ENCODE measurements around the gene PRKCE. TPM values are rescaled to one million over a fixed set of nuclear protein-coding genes. Genes with fewer than 3 reads are reported as not detected.

The PRKCE gene
- total RNA-seq, 1 experiment from 2014 or later = 4.4 TPM

DNA sequence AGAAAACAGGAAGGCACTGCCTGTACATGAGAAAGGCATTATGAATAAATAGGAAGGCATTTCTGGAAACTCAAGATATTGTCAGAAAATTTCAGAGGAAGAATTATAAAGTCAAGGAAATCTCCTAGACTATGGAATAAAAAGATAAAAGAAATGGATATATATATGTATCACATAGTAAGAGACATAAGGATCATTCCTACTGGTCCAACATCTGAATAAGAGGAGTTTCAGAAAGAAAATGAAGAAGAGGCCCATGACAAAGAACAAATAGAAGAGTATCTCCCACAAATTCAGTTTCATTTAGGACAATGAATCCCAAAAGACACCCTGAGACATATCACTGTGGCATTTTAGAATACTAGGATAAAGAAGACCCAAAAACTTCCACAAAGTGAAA, 178.8 kb downstream of the PRKCE start:
- Histone ChIP-seq H3K4me3 (ENCODE audit: low read depth, low read length) (no peak overlapping the region), H3K9me3 (peaks cover 11% of the 10 kb centered on the region), H3K27me3 (replicated peaks; ENCODE audit: control insufficient read depth, insufficient read depth, low read length) (no peaks in the 10 kb centered on the region), H3K36me3 (ENCODE audit: control insufficient read depth, insufficient read depth, low read length) (no peaks in the 10 kb centered on the region), H3K4me1 (no peaks in the 10 kb centered on the region)
- H3K9me3 Mint-ChIP-seq (ENCODE audit: unreplicated experiment) = peaks cover 21% of the 10 kb centered on the region
- no TSS peak for BruUV-seq (replicated peaks)
- ChIA-PET CTCF (no interaction called here), POLR2A (interaction anchor here (0.5 kb wide), 1 partner anchor 818 kb away, joined by 4 read pairs; no protein-coding TSS in a partner anchor)
- DNase-seq = no peak
- peaks cover 4% of the 10 kb centered on the region for H3K27me3 Mint-ChIP-seq (ENCODE audit: insufficient read depth, unreplicated experiment)
- H3K27ac Mint-ChIP-seq (ENCODE audit: unreplicated experiment) = no peak overlapping the region
- H3K4me1 Mint-ChIP-seq (ENCODE audit: low read depth, unreplicated experiment) = peaks cover 7% of the 10 kb centered on the region
- no peak overlapping the region for H3K4me3 Mint-ChIP-seq (ENCODE audit: unreplicated experiment)
- TF ChIP-seq, protein P1, sequence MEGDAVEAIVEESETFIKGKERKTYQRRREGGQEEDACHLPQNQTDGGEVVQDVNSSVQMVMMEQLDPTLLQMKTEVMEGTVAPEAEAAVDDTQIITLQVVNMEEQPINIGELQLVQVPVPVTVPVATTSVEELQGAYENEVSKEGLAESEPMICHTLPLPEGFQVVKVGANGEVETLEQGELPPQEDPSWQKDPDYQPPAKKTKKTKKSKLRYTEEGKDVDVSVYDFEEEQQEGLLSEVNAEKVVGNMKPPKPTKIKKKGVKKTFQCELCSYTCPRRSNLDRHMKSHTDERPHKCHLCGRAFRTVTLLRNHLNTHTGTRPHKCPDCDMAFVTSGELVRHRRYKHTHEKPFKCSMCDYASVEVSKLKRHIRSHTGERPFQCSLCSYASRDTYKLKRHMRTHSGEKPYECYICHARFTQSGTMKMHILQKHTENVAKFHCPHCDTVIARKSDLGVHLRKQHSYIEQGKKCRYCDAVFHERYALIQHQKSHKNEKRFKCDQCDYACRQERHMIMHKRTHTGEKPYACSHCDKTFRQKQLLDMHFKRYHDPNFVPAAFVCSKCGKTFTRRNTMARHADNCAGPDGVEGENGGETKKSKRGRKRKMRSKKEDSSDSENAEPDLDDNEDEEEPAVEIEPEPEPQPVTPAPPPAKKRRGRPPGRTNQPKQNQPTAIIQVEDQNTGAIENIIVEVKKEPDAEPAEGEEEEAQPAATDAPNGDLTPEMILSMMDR (IDR thresholded peaks at IDR 0.05; ENCODE audit: insufficient read depth in 1 of 2, low read depth in 1 of 2, low read length in 1 of 2, severe bottlenecking in 1 of 2, unreplicated experiment in 1 of 2) = no peak
- intact Hi-C loops (cut with micrococcal nuclease; ENCODE audit: unreplicated experiment) = no loop called here
- no peaks in the 10 kb centered on the region for H3K36me3 Mint-ChIP-seq (ENCODE audit: insufficient read depth, unreplicated experiment)

DNA sequence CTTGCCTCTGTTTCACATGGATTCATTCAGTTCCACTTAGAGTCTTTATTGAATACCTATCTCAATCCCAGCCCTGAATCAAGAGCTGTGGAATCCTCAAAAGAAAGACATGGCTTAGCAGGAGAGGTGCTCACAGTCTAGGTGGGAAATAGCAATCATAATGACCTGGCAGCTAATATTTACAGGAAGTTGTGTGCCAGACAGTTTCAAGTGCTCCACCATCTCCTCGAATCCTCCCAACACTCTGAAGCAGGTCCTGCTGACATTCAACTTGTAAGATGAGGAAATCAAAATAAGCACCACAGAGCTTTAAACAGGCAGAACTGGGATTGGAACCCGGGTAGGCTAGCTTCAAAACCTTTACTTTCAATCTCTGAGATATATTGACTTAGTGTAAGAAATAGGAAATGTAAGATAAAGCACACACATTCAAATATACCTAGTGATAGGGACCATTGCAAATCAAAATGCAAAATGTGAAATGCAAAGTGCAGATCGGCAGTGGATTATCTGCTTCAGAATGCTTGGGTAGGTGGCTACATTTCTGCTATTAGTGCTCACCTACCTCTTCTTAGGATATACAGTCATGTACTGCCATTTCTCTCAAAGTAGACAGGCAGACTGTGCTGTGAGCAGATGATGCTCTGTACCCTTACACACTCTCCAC, 182.0 kb downstream of the PRKCE start:
- Histone ChIP-seq H3K4me3 (ENCODE audit: low read depth, low read length) (no peak overlapping the region), H3K36me3 (ENCODE audit: control insufficient read depth, insufficient read depth, low read length) (no peaks in the 10 kb centered on the region), H3K27me3 (replicated peaks; ENCODE audit: control insufficient read depth, insufficient read depth, low read length) (no peaks in the 10 kb centered on the region), H3K4me1 (no peaks in the 10 kb centered on the region), H3K9me3 (peaks cover 11% of the 10 kb centered on the region)
- no peak for DNase-seq
- TF ChIP-seq, protein P1 (IDR thresholded peaks at IDR 0.05; ENCODE audit: insufficient read depth in 1 of 2, low read depth in 1 of 2, low read length in 1 of 2, severe bottlenecking in 1 of 2, unreplicated experiment in 1 of 2) = no peak
- ChIA-PET CTCF (no interaction called here), POLR2A (no interaction called here)
- Mint-ChIP-seq H3K4me3 (ENCODE audit: unreplicated experiment) (no peak overlapping the region), H3K4me1 (ENCODE audit: low read depth, unreplicated experiment) (peaks cover 7% of the 10 kb centered on the region), H3K36me3 (ENCODE audit: insufficient read depth, unreplicated experiment) (no peaks in the 10 kb centered on the region), H3K27ac (ENCODE audit: unreplicated experiment) (no peak overlapping the region), H3K9me3 (ENCODE audit: unreplicated experiment) (peaks cover 21% of the 10 kb centered on the region), H3K27me3 (ENCODE audit: insufficient read depth, unreplicated experiment) (peaks cover 4% of the 10 kb centered on the region)
- intact Hi-C loops (cut with micrococcal nuclease; ENCODE audit: unreplicated experiment) = no loop called here
- no TSS peak for BruUV-seq (replicated peaks)

DNA sequence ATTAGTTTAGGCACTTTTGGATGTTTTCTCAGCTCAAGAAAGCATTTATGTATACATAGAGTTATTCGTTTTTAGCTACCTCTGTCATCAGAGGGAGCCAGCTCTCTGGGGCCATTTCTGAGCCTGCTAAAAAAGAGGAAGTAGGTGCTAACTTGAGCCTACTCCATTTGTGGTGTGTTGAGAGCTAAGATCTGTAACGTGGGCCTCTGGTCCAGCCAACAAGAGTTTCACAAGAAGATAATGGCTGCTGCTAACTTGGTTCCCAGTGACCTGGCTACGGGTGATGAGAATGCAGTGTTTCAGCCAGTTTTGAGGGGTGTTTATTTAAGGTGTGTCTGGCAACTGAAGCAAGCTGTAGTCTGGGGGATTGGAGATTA, 182.5 kb downstream of the PRKCE start:
- no peak for DNase-seq
- BruUV-seq (replicated peaks) = no TSS peak
- Mint-ChIP-seq H3K4me1 (ENCODE audit: low read depth, unreplicated experiment) (peaks cover 7% of the 10 kb centered on the region), H3K27me3 (ENCODE audit: insufficient read depth, unreplicated experiment) (peaks cover 4% of the 10 kb centered on the region), H3K4me3 (ENCODE audit: unreplicated experiment) (no peak overlapping the region), H3K9me3 (ENCODE audit: unreplicated experiment) (peaks cover 21% of the 10 kb centered on the region), H3K36me3 (ENCODE audit: insufficient read depth, unreplicated experiment) (no peaks in the 10 kb centered on the region), H3K27ac (ENCODE audit: unreplicated experiment) (no peak overlapping the region)
- TF ChIP-seq, protein P1 (IDR thresholded peaks at IDR 0.05; ENCODE audit: insufficient read depth in 1 of 2, low read depth in 1 of 2, low read length in 1 of 2, severe bottlenecking in 1 of 2, unreplicated experiment in 1 of 2) = no peak
- Histone ChIP-seq H3K9me3 (peaks cover 11% of the 10 kb centered on the region), H3K4me3 (ENCODE audit: low read depth, low read length) (no peak overlapping the region), H3K36me3 (ENCODE audit: control insufficient read depth, insufficient read depth, low read length) (no peaks in the 10 kb centered on the region), H3K27me3 (replicated peaks; ENCODE audit: control insufficient read depth, insufficient read depth, low read length) (no peaks in the 10 kb centered on the region), H3K4me1 (no peaks in the 10 kb centered on the region)
- ChIA-PET POLR2A (no interaction called here), CTCF (no interaction called here)
- intact Hi-C loops (cut with micrococcal nuclease; ENCODE audit: unreplicated experiment) = no loop called here

Data from Caco-2 (cell line).